Stimulated activated CD8-positive, alpha-beta memory T cell treated with anti-CD3 and anti-CD28 coated beads, Interleukin-15, amount 100 ng/mL, for 24 hours (primary cell): ENCODE data around the gene RAI1.

Source experiments
- DNase-seq: peaks from one replicate; pipeline ENCODE4 v3.0.0-alpha.2; 2020; ENCODE audit warnings: low read depth

The RAI1 gene

DNA sequence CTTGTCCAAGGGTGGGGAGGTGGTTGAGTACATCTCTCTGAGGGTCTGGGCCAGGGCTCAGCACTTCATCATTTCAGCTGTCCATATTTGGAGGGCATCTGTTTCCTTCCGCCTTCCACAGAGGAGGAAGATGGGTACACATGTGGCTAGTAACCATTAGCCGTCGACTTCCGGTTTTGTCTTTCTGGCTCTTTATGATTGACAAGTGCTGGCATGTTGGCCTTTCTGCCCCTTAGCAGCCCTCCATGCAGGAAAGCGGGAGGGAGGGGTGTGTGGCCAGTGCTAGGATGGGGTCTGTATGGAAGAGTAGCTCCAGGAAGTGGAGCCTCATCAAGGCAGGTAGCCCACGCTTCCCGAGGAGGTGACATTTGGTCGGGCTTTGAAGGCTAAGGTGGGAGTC, 69.6 kb downstream of the RAI1 start:
- DNase-seq, result no peak

DNA sequence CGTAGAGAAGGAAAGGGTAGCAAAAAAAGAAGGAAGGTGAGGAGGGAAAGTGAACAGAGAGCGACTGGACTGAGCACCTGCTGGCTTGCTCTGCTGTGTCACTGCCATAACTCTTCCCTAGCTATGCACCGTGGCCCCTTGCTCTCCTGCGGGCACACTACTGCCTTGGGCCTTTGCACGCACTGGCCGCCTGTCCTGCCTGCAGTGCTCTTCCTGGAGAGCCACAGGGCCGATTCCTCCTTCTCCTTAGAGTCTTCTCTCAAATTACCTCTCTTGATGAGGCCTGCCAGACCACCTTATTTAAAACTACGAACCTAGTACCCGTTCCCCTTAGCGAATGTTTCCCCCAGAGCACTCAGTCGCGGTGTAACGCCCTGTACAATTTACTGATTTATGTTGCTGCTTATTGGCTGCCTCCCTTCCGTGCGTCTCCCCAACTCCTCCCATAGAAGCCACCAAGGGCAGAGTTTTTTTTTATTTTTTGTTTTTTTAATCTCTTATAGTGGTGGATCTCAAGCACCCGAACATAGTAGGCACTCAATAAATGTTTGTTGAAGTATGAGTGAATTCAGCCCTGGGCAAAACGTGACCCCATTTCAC, 70.3 kb downstream of the RAI1 start:
- no peak for DNase-seq

DNA sequence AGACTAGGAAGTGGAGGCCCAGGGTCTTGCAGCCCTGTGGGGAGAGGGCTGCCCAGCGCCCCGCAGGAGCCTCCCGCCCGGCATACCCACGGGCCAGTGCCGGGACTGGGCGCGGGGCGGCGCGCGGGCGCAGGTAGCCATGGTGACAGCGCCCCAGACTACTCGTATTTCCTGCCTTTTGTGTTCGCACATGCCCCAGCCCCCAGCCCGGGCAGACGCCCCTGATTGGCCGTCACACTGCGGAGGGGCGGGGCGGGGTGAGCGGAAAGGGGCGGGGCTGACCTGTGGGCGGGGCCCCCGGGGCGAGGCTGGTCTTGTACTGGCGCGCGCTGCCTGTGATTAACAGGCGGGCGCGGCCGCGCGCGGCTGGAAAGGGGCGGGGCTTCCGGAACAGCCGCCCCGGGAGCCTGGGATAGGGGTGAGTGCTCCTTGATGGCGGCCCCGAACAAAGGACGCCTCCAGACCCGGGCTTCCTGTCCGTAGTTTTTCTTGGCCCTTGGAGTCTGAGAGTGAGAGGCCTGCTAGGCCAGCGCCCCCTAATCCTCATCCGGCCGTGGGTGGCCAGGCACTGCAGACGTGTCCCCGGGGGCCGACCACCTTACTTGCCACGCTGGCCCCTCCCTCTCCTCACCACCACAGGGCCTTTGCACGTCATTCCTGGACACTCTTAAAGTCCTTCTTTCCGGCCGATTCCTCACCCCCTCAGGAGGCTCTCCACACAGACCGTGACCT, 71.0 kb downstream of the RAI1 start:
- peak; percentile 95 for DNase-seq

DNA sequence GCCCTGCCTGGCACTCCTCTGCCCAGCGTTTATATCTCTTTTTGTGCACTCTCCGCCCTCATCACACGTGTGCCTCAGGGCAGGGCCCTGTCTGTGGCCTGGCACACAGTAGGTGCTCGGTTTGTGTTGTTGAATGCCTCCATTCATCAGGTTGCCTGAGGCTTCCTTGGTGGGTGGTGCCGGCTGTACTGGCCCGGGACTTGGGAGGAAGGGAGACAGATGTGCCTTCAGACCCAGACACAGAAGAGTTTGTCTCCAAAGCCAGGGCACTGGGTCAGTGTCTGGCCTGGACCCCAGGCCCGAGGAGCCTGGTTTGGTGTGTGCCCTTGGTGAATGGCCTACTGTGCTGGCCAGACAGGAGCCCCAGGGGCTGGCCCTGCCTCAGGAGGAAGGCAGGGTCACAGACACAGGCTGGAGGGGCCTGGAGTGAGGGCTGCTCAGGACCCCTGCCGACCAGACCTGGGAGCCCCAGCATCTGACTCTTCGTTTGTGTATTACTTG, 71.6 kb downstream of the RAI1 start:
- no peak for DNase-seq

DNA sequence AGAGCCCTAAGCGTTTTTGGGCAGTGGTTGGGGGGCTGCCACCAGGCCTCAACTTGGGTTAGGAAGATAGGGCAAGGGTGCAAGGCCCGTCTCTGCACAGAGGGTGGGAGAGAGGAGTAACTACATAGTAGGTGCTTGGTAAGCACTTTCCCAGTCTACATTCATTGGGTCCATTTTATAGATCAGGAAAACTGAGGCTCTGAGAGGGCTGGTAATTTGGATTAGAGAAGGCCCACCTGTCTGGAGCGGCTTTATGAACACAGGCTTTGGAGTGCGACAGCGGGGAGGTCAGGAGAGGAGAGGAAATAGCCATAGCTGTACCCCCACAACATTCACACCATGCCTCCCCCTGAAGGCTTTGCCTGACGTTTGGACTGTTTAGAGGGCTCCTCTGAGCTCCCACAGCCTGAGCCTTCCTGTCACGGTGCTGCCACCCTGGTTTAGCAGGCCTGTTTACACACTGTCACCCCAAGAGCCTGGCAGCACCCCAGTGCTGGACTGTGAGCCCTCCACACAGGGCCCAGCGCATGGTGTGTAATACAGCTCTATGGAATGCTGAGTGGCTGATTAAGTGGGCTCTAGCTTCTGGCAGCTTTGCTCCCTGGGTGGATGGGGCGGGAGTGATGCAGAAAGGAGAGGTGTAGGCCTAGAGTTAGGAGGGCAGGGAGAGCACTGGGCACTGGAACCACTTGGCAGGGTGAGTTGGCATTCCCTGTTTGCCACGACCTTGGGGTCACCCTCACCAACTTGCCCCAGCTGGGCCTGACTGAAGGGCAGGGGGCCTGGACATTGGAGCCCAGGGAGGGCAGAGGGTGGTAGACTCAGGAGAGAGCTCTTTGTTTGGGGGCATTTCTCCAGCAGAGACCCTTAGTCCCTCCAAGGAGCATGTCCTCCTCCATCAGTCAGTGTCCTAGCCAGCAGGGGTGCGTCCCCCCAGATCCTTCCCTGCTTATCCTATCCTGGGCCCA, 73.7 kb downstream of the RAI1 start:
- no peak for DNase-seq

DNA sequence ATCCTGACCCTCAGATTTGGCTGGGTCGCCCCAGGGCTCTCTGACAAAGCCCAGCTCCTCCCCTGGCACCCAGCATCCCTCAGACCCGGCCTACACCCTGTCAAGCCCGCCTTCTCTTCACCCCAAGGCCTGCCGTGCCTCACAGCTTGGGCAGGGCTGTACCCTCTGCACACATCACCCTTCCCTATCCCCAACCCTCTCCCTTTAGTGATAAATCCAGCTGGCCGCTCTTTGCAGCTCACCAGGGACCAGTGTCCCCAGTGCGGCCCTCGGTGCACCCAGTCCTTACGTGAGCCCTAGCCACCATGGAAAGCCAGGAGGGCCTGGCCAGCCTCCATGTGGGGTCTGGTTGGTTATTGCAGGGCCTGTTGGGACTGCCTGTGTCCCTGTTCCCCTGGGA, 74.5 kb downstream of the RAI1 start:
- DNase-seq, result no peak

DNA sequence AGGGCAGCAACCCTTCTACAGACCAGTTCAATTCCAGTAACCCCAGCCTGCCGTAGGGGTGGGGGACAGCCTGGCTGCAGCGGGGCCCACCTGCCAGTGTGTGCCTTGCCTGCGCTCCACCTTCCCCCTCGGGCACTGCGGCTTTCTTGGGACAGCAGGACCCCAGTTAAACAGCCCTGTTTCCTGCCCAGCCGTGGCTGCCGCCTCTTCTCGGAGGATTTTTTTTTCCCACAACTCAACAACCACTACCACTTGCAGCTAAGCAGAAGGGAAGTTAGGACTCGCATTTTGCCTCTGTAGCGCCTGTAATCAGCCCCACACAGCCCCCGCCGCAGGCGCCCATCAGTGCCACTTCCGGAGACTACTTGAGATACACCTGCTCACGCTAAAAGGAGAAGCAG, 76.1 kb downstream of the RAI1 start:
- no peak for DNase-seq

DNA sequence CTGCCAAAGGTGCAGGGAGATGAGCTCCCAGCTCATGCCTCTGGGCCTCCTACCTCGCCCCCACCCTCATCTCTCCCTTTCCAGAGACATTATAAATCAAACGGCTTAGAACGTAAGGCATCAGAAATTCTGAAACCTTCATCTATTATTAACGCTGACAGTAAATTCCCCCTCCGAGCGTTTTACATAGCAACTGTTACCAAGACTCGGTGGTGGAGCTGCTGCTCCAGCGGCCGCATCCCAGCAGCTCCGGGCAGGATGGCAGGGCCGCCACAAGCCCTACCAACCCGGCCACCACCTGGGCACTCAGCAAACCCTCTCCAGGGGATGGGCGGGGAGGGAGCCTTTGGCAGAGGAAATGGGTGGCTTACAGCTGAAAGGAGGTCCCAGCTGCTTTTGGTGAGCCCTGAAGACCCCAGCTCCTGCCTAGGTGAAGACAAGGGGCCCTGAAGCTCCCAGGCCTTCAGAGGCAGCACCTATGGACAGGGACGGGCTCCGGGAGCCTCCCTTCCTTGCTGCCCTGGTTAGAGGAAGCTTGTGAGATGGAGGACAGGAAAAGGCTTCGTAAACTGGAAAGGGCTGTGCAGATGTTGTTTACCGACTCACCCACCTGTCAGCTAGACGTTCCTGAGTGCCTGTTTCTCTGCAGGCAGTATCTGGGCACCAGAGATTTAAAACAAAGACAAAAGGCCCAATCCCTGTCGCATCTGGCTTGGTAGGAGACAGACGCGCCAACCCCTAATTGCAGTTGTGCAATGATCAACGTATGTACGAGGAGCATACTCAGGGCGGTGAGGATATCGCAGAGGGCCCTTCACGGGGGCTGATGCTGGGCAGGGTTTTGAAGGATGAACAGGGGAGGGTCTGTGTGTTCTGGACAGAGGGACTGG, 76.9 kb downstream of the RAI1 start:
- no peak for DNase-seq

DNA sequence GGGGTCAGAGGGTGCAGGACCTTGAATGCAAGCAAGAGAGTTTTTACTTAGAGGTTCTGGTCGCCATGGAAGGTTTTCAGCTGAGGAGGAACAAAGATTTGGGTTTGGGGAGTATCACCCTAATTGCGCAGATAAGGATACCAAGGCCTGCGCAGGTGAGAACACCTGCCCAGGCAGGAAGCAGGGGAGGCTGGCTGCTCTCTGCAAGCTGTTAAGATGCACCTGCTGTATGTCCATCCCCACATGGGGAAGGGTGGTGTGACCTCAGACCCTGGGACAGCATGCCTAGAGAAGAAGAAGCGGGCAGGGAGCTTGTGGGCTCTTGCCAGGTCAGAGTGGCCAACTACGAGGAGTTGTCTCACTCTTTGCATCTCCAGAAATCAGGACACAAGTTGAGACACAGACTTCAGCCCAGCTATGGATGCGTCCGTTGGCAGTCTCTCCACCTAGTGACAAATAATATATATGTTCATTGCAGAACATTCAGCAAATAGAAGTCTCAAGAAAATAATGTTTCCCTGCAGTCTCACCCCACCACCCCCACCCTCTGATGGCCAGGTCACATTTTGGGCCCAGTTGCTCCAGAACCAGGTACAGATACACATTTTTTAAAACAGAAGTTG, 77.8 kb downstream of the RAI1 start:
- DNase-seq, result no peak

DNA sequence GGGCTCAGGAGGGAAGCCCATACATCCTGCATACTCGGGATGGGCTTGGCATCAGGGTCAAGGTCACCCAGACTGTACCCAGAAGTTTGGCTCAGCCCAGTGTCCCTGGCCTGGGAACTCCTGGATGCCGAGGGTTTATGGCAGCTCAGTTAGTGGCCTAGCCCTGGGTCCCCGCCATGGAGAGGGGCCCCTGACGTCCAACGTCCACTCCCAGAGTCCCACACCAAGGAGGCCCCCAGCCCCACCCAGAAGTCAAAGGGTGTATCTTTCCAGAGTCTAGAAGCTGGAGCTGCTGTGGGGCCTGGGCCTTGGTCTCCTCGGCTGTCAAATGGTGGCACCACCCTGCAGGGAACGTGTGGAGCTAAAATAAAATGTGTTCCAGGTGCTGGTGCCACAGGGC, 79.1 kb downstream of the RAI1 start:
- no peak for DNase-seq

DNA sequence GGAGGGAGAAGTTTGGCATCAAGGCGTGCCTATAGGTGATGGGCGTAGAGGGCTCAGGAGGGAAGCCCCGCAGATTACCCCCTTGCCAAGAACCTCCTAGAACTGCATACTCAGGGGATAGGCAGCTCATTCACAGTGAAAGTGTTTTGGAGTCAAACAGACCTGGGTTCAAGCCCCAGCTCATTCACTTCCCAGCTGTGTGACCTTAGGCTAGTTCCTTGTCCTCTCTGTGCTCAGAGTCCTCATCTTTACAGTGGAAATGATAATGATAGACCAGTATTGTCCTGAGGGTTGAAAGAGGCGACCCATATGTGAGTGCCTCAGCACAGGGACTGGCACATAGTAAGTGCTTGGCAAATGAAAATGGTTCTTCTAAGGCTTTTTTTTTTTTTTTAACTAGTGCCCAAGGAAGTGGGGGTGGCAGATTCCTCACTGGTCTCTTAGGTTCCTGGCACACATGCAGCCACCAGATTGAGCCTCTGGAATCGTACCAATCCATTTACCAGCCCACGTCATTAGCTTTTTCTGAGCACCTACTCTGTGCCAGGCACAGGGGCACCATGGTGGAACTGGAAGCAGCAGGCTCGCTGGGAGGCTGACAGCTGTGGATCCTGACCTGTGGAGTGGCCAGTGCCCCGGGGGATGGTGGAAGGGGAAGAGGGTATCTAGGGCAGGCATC, 79.8 kb downstream of the RAI1 start:
- no peak for DNase-seq

DNA sequence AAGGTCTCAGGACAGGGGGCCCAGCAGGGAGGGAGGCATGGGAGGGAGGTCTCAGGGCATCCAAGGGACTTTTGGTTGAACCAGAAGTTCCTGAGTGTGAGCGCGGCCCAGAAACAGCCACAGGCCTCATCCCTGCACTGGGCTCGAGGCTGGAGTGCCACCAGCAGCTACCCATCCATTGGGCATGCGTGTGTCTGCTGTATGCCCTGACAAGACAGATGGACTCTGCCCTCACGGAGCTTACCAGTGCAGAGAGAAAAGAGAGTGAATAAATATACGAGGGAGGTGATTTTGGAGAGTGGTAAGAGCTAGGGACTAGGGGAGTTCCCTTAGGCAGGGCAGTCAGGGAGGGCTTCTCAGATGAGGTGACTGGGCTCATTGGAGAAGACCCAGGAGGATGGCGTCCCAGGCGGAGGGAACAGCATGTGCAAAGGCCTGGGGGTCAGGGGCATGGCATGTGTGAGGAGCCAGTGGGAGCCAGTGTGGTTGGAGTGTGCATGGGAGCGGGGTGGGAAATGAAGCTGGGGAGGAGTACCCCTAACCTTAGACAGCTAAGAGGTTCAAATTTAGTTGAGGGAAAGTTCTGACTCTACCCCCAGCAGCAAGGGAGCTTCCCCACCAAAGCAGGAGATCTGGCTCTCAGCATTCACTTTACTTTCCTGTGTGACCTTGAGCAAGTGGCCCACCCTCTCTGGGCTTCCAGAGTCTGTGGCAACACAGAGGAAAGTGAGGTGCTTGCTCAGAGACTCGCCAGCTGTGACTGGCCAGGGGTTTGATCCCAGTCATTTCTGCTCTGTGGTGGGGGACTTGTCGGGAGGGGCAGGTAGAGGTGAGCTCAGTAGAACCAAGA, 80.9 kb downstream of the RAI1 start:
- no peak for DNase-seq

DNA sequence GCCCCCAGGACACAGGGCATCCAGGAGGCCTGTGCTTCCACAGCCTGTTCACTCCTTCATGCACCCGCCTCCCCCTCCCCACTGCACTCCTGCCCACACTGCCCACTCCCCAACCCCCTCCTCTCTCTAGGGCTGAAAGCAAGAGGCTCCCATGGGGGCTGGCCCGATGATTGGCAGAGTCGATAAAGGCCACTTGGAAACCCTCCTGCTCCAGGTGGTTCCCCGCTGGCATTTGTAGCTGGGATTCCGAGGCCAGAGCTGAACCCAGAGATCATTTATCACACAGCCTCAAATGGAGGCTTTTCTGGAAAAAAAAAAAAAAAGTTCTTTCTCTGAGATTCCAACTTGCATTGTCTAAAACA, 81.5 kb downstream of the RAI1 start:
- DNase-seq, result no peak

DNA sequence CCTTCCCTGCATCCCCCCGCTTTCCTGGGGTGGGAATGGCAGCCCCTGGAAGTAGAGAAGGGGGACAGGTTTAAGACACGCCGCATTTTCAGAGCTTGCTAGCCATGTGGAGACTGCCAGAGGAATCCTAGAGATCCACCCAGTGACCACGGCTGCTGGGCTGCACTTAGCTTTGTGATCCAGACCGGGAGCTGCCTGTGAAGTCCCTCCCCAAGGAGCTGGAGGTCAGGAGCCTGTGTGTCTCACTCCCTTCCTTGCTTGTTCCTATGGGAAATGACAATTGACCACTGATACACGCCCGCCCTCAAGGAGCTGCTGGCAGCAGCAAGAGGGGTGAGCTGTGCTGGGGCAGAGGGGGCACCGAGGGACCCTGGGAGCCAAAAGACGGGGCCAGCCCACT, 81.9 kb downstream of the RAI1 start:
- no peak for DNase-seq

DNA sequence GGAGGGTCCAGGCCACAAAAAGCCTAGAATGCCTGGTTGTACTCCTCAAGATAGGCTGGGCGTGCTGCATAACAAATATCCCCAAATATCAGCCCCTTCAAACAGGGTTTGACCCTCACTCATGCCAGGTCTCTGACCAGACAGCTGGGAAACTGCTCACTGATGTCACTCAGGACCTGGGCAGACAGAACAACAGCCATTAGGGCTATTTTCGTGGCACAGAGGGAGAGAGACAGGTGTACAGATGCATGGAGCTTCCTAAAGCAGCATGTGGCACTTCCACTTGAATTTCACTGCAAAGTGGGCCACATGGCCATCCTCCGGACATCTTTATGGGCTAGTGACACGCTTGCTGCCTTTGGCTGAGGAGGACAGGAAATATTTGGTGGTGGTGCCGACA, 82.5 kb downstream of the RAI1 start:
- DNase-seq, result no peak

DNA sequence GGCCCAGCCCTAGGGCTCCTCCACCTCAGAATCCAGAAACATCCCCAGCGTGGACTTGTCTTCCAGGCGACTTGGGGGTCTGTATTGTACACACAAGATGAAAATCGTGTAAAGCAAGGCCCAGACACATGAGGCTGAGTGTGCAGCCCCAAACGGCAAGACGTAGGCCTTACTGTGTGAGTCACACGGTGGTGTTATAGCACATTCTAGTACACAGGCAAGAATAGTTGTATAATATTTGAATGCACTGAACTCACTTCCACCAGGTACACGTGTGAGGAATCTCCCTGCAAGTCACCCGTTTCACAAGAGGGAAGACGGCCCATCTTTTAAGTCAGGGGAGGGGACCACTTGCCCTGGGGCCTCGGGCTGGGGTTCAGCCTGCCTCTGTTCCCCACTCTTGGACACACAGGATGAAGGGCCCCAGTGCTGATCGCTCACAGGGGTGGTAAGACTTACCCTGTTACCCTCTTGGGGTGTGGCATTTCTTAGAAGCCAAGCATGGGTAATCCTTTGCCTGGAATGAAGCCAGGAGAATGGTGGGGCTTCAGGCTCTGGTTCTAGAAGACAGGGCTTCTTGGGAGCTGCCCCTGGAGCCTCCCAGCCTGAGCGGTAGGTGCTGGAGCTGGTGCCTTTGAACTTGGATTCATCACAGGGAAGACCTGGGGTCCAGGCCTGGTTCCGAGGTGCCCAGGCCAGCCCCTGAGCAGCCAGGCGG, 84.3 kb downstream of the RAI1 start:
- DNase-seq, result no peak

DNA sequence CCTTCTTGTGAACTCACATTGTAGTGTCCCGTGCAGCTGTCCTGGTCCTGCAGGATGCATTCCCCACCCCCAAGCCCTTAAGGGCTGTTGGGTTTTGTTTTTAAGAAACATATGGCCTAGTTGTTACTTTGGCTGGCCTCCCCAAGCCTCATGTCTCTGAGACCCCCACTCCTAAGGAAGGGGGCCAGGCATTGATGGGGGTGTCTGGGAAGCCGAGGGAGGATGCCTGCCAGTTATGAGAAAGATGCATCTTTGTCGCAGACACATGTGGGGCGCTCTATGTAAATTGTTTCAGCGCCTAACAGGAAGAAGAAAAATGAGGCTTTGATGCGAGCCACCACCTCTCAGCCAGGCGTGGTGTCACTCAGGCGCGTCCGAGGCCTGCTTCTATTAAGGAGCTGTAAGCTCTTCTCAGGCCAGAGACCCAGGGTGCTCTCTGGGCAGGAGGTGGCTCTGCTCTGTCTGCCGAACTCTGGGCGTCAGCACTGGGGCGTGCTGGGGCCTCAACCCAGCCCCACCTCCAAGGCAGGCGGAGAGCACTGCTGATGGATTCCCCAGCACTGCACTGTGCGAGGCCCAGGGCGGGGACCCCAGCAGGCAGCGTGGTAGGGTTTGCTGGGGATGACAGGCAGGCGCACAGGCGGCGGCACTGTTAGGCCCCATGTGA, 85.0 kb downstream of the RAI1 start:
- no peak for DNase-seq

DNA sequence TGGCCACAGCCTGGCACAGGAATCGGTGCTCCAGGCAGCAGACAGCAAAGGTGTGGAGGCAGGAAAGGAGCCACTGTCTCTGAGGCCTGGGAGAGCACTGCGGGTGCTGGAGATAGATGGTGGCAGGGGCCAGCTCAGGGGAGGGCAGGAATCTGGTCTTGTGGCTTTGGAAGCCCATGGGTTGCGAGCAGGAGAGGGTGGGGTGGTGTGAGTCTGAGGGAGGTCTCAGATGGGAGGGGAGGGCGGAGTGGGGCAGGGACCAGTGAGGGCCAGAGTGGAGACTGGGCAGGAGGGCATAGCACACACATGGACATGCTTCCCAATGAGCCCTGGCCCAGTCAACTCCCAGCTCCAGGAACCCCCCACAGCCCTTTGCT, 85.5 kb downstream of the RAI1 start:
- DNase-seq, result no peak
